Measurements from ENCODE around the gene SLC12A3. TPM values are rescaled to one million over a fixed set of nuclear protein-coding genes. Genes with fewer than 3 reads are reported as not detected.

SLC12A3 gene
- total RNA-seq, 2 experiments from 2014 or later = not detected

- intact Hi-C loops (cut with micrococcal nuclease) = loop anchor here (1.0 kb wide), 2 partner anchors 15 to 29 kb away; no protein-coding TSS in a partner anchor
- Mint-ChIP-seq H3K27me3 (ENCODE audit: low read depth) (no peaks in the 10 kb centered on the region), H3K4me3 (peak overlapping the region; percentile 7), H3K9me3 (no peaks in the 10 kb centered on the region), H3K4me1 (ENCODE audit: low read depth) (peaks cover 40% of the 10 kb centered on the region), H3K36me3 (ENCODE audit: low read depth) (no peaks in the 10 kb centered on the region), H3K27ac (peak overlapping the region; percentile 76)
- DNase-seq = peak; percentile 69
- CTCF ChIA-PET = no interaction called here
These were observed 51.8 kb downstream of the SLC12A3 start for GRCh38 chr16:56916571-56917403.

- Mint-ChIP-seq H3K4me1 (ENCODE audit: low read depth) (peaks cover 30% of the 10 kb centered on the region), H3K36me3 (ENCODE audit: low read depth) (no peaks in the 10 kb centered on the region), H3K4me3 (no peak overlapping the region), H3K9me3 (no peaks in the 10 kb centered on the region), H3K27me3 (ENCODE audit: low read depth) (no peaks in the 10 kb centered on the region), H3K27ac (no peak overlapping the region)
- intact Hi-C loops (cut with micrococcal nuclease) = no loop called here
- DNase-seq = no peak
- CTCF ChIA-PET = interaction anchor here (1.1 to 2.1 kb wide), 3 partner anchors 12 to 51 kb away, joined by 3 to 5 read pairs (median 4); no protein-coding TSS in a partner anchor
These were observed 53.5 kb downstream of the SLC12A3 start for GRCh38 chr16:56918467-56919012.

- DNase-seq = no peak
- H3K27ac Mint-ChIP-seq = no peak overlapping the region
- peaks cover 30% of the 10 kb centered on the region for H3K4me1 Mint-ChIP-seq (ENCODE audit: low read depth)
- no peak overlapping the region for H3K4me3 Mint-ChIP-seq
- no peaks in the 10 kb centered on the region for H3K9me3 Mint-ChIP-seq
- H3K27me3 Mint-ChIP-seq (ENCODE audit: low read depth) = no peaks in the 10 kb centered on the region
- CTCF ChIA-PET = interaction anchor here (1.1 to 2.1 kb wide), 4 partner anchors 9 to 50 kb away, joined by 3 to 5 read pairs (median 4); no protein-coding TSS in a partner anchor
- intact Hi-C loops (cut with micrococcal nuclease) = no loop called here
- H3K36me3 Mint-ChIP-seq (ENCODE audit: low read depth) = no peaks in the 10 kb centered on the region
These were observed 54.2 kb downstream of the SLC12A3 start for GRCh38 chr16:56919099-56919800.

- Mint-ChIP-seq H3K27ac (no peak overlapping the region), H3K9me3 (no peaks in the 10 kb centered on the region), H3K36me3 (ENCODE audit: low read depth) (no peaks in the 10 kb centered on the region), H3K4me1 (ENCODE audit: low read depth) (peaks cover 29% of the 10 kb centered on the region), H3K27me3 (ENCODE audit: low read depth) (no peaks in the 10 kb centered on the region), H3K4me3 (no peak overlapping the region)
- intact Hi-C loops (cut with micrococcal nuclease) = no loop called here
- CTCF ChIA-PET = interaction anchor here (0.6 kb wide), 1 partner anchor 1465 kb away, joined by 3 read pairs; no protein-coding TSS in a partner anchor
- DNase-seq = no peak
These were observed 56.6 kb downstream of the SLC12A3 start for GRCh38 chr16:56921571-56921970.

- no peaks in the 10 kb centered on the region for H3K27me3 Mint-ChIP-seq (ENCODE audit: low read depth)
- no peak overlapping the region for H3K4me3 Mint-ChIP-seq
- no peaks in the 10 kb centered on the region for H3K36me3 Mint-ChIP-seq (ENCODE audit: low read depth)
- CTCF ChIA-PET = no interaction called here
- peaks cover 10% of the 10 kb centered on the region for H3K4me1 Mint-ChIP-seq (ENCODE audit: low read depth)
- H3K9me3 Mint-ChIP-seq = no peaks in the 10 kb centered on the region
- no peak overlapping the region for H3K27ac Mint-ChIP-seq
- no peak for DNase-seq
- intact Hi-C loops (cut with micrococcal nuclease) = no loop called here
These were observed 58.6 kb downstream of the SLC12A3 start for GRCh38 chr16:56923481-56924091.

GRCh38 chr16:56927471-56927870 lies 62.5 kb downstream of the SLC12A3 start:
- Mint-ChIP-seq H3K4me1 (ENCODE audit: low read depth) (peaks cover 11% of the 10 kb centered on the region), H3K4me3 (no peak overlapping the region), H3K9me3 (no peaks in the 10 kb centered on the region), H3K27ac (no peak overlapping the region), H3K27me3 (ENCODE audit: low read depth) (no peaks in the 10 kb centered on the region), H3K36me3 (ENCODE audit: low read depth) (peaks cover 4% of the 10 kb centered on the region)
- no peak for DNase-seq
- intact Hi-C loops (cut with micrococcal nuclease) = no loop called here
- CTCF ChIA-PET = interaction anchor here (0.9 to 1.1 kb wide), 2 partner anchors 19 to 23 kb away, joined by 3 read pairs; no protein-coding TSS in a partner anchor

GRCh38 chr16:56929639-56930038 lies 64.6 kb downstream of the SLC12A3 start:
- Mint-ChIP-seq H3K9me3 (no peaks in the 10 kb centered on the region), H3K4me3 (no peak overlapping the region), H3K36me3 (ENCODE audit: low read depth) (peaks cover 24% of the 10 kb centered on the region), H3K27me3 (ENCODE audit: low read depth) (no peaks in the 10 kb centered on the region), H3K4me1 (ENCODE audit: low read depth) (peaks cover 16% of the 10 kb centered on the region), H3K27ac (no peak overlapping the region)
- CTCF ChIA-PET = interaction anchor here (0.7 kb wide), 1 partner anchor 60 kb away, joined by 3 read pairs; no protein-coding TSS in a partner anchor
- DNase-seq = no peak
- intact Hi-C loops (cut with micrococcal nuclease) = loop anchor here (5.0 to 10.0 kb wide), 4 partner anchors 197 to 605 kb away; partner anchors contain the start of genes CCDC102A, MT1X and NUP93

GRCh38 chr16:56930486-56931270 lies 65.7 kb downstream of the SLC12A3 start:
- H3K27ac Mint-ChIP-seq = peak overlapping the region; percentile 98
- no peak for DNase-seq
- peaks cover 26% of the 10 kb centered on the region for H3K4me1 Mint-ChIP-seq (ENCODE audit: low read depth)
- CTCF ChIA-PET = interaction anchor here (0.6 to 1.7 kb wide), 7 partner anchors 12 to 71 kb away, joined by 3 to 7 read pairs (median 4); no protein-coding TSS in a partner anchor
- intact Hi-C loops (cut with micrococcal nuclease) = loop anchor here (1.0 to 10.0 kb wide), 5 partner anchors 13 to 604 kb away; partner anchors contain the start of genes CCDC102A, MT1X and NUP93
- no peaks in the 10 kb centered on the region for H3K27me3 Mint-ChIP-seq (ENCODE audit: low read depth)
- peaks cover 34% of the 10 kb centered on the region for H3K36me3 Mint-ChIP-seq (ENCODE audit: low read depth)
- no peaks in the 10 kb centered on the region for H3K9me3 Mint-ChIP-seq
- H3K4me3 Mint-ChIP-seq = peak overlapping the region; percentile 98

- Mint-ChIP-seq H3K4me3 (peak overlapping the region; percentile 98), H3K9me3 (no peaks in the 10 kb centered on the region), H3K27me3 (ENCODE audit: low read depth) (no peaks in the 10 kb centered on the region), H3K27ac (peak overlapping the region; percentile 98), H3K4me1 (ENCODE audit: low read depth) (peaks cover 33% of the 10 kb centered on the region), H3K36me3 (ENCODE audit: low read depth) (peaks cover 41% of the 10 kb centered on the region)
- CTCF ChIA-PET = interaction anchor here (0.6 to 1.7 kb wide), 7 partner anchors 13 to 71 kb away, joined by 3 to 7 read pairs (median 4); no protein-coding TSS in a partner anchor
- intact Hi-C loops (cut with micrococcal nuclease) = loop anchor here (1.0 to 10.0 kb wide), 5 partner anchors 14 to 603 kb away; partner anchors contain the start of genes CCDC102A, MT1X and NUP93
- DNase-seq = peak; percentile 50
These were observed 66.4 kb downstream of the SLC12A3 start for GRCh38 chr16:56931271-56931891.

- Mint-ChIP-seq H3K27me3 (ENCODE audit: low read depth) (no peaks in the 10 kb centered on the region), H3K27ac (peak within 1 kb of the TSS; percentile 98), H3K4me3 (peak within 1 kb of the TSS; percentile 98), H3K36me3 (ENCODE audit: low read depth) (peaks cover 47% of the 10 kb centered on the region), H3K9me3 (no peaks in the 10 kb centered on the region), H3K4me1 (ENCODE audit: low read depth) (peaks cover 40% of the 10 kb centered on the region)
- intact Hi-C loops (cut with micrococcal nuclease) = loop anchor here (1.0 to 10.0 kb wide), 10 partner anchors 15 to 603 kb away; partner anchors contain the start of genes CCDC102A, MT1X and NUP93
- CTCF ChIA-PET = interaction anchor here (0.7 to 1.7 kb wide), 5 partner anchors 12 to 68 kb away, joined by 3 to 7 read pairs (median 3); no protein-coding TSS in a partner anchor
- peak; percentile 99 for DNase-seq
These were observed 67.1 kb downstream of the SLC12A3 start, which contains the start of gene HERPUD1 for GRCh38 chr16:56931892-56932720. HERPUD1 (plus strand) TSS chr16:56932142; CDS start chr16:56932245, 103 bp downstream.

All from activated naive CD4-positive, alpha-beta T cell treated with anti-CD3 and anti-CD28 coated beads for 36 hours (primary cell).